Measurements from ENCODE around the gene DLGAP1. TPM values are rescaled to one million over a fixed set of nuclear protein-coding genes. Genes with fewer than 3 reads are reported as not detected.

Gene DLGAP1
- total RNA-seq, 1 experiment from 2014 or later, result 23.0 TPM

GRCh38 chr18:4417714-4418113 is 37.4 kb downstream of the DLGAP1 start:
- no peak for DNase-seq (ENCODE audit: low spot score)
- H3K27me3 Mint-ChIP-seq (ENCODE audit: low read depth), result no peaks in the 10 kb centered on the region; the same call in 1 of the 2 replicates
- POLR2A ChIA-PET, result no interaction called here
- H3K9me3 Mint-ChIP-seq, result peaks cover 30% of the 10 kb centered on the region
- no peak overlapping the region for H3K4me3 Mint-ChIP-seq
- CTCF ChIA-PET, result no interaction called here
- H3K36me3 Mint-ChIP-seq, result peaks cover 29% of the 10 kb centered on the region
- H3K27ac Mint-ChIP-seq, result peak overlapping the region; percentile 24; the same call in 1 of the 2 replicates
- no peak for TF ChIP-seq STAT6 (CRISPR knock-in tag; conservative IDR thresholded peaks at IDR 0.05; ENCODE audit: low read depth)
- TF ChIP-seq GRHL2 (CRISPR knock-in tag; IDR thresholded peaks at IDR 0.05; ENCODE audit: insufficient replicate concordance, severe bottlenecking), result no peak
- no peaks in the 10 kb centered on the region for H3K4me1 Mint-ChIP-seq
- no peak for ATAC-seq

- H3K27me3 Mint-ChIP-seq (ENCODE audit: low read depth), result no peaks in the 10 kb centered on the region; the same call in 1 of the 2 replicates
- H3K27ac Mint-ChIP-seq, result 0 out of 2 replicates have a peak overlapping the region, but pooled peaks have one; percentile 37
- ATAC-seq (no peak), DNase-seq (ENCODE audit: low spot score) (no peak)
- peaks cover 30% of the 10 kb centered on the region for H3K9me3 Mint-ChIP-seq
- ChIA-PET CTCF (no interaction called here), POLR2A (no interaction called here)
- TF ChIP-seq HMGA2 (CRISPR knock-in tag; IDR thresholded peaks at IDR 0.05), result peak; percentile 38; the same call in 1 of the 2 replicates
- no peak for TF ChIP-seq ZNF232 (CRISPR knock-in tag; IDR thresholded peaks at IDR 0.05)
- H3K4me1 Mint-ChIP-seq, result no peaks in the 10 kb centered on the region
- no peak overlapping the region for H3K4me3 Mint-ChIP-seq
- peaks cover 29% of the 10 kb centered on the region for H3K36me3 Mint-ChIP-seq
Observed at GRCh38 chr18:4416976-4417375, 38.1 kb downstream of the DLGAP1 start.

DNA sequence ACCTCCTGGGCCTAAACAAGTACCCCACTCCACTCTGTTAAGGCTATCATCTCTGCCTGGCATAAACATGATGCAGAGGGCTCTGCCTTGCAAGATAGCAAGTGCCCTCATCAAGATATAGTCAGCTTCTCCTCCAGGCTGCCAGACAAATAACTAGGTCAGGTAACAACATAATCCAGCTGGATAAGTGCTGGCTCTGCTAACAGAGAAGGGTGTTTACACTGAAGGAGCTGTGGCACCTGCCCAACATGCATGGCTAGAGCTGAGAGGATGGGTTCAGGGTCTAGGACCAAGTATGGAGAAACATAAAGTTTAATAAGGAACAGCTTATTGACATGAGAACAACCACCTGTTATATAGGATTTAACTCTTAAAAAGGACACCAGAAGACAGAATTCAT is 42.8 kb downstream of the DLGAP1 start:
- Mint-ChIP-seq H3K4me3 (no peak overlapping the region), H3K4me1 (peaks cover 9% of the 10 kb centered on the region), H3K9me3 (peaks cover 6% of the 10 kb centered on the region), H3K27me3 (ENCODE audit: low read depth) (no peaks in the 10 kb centered on the region), H3K27ac (no peak overlapping the region), H3K36me3 (peaks cover 5% of the 10 kb centered on the region; the same call in 1 of the 2 replicates)
- no peak for ATAC-seq
- POLR2A ChIA-PET, result no interaction called here
- CTCF ChIA-PET, result no interaction called here
- TF ChIP-seq, protein P1, sequence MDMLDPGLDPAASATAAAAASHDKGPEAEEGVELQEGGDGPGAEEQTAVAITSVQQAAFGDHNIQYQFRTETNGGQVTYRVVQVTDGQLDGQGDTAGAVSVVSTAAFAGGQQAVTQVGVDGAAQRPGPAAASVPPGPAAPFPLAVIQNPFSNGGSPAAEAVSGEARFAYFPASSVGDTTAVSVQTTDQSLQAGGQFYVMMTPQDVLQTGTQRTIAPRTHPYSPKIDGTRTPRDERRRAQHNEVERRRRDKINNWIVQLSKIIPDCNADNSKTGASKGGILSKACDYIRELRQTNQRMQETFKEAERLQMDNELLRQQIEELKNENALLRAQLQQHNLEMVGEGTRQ (CRISPR knock-in tag; IDR thresholded peaks at IDR 0.05), result no peak
- TF ChIP-seq ETV6 (CRISPR knock-in tag; IDR thresholded peaks at IDR 0.05) (no peak), IRF2 (CRISPR knock-in tag; IDR thresholded peaks at IDR 0.05; ENCODE audit: borderline replicate concordance, low read depth) (no peak), ZNF121 (CRISPR knock-in tag; IDR thresholded peaks at IDR 0.05) (no peak), NFE2L1 (CRISPR knock-in tag; IDR thresholded peaks at IDR 0.05) (no peak), ZNF281 (CRISPR knock-in tag; IDR thresholded peaks at IDR 0.05) (no peak)
- TF ChIP-seq, protein P2, sequence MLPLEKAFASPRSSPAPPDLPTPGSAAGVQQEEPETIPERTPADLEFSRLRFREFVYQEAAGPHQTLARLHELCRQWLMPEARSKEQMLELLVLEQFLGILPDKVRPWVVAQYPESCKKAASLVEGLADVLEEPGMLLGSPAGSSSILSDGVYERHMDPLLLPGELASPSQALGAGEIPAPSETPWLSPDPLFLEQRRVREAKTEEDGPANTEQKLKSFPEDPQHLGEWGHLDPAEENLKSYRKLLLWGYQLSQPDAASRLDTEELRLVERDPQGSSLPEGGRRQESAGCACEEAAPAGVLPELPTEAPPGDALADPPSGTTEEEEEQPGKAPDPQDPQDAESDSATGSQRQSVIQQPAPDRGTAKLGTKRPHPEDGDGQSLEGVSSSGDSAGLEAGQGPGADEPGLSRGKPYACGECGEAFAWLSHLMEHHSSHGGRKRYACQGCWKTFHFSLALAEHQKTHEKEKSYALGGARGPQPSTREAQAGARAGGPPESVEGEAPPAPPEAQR (CRISPR knock-in tag; IDR thresholded peaks at IDR 0.05), result no peak
- TF ChIP-seq, protein P3, sequence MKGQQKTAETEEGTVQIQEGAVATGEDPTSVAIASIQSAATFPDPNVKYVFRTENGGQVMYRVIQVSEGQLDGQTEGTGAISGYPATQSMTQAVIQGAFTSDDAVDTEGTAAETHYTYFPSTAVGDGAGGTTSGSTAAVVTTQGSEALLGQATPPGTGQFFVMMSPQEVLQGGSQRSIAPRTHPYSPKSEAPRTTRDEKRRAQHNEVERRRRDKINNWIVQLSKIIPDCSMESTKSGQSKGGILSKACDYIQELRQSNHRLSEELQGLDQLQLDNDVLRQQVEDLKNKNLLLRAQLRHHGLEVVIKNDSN (CRISPR knock-in tag; IDR thresholded peaks at IDR 0.05), result no peak
- DNase-seq (ENCODE audit: low spot score), result no peak

All from WTC11 (cell line).